IPS-18a (cell line): Measurements from ENCODE around the gene AP3B1.

Experiments used
- H3K27ac ChIP-seq: one replicate; pipeline ENCODE4 v1.5.1; 2013; ENCODE audit warnings: low read length
- H3K27me3 ChIP-seq: one replicate; pipeline ENCODE4 v1.6.1; 2013; ENCODE audit warnings: mild to moderate bottlenecking, low read length; ENCODE audit not compliant: control insufficient read depth, insufficient read depth
- H3K36me3 ChIP-seq: one replicate; pipeline ENCODE4 v1.6.1; 2013; ENCODE audit warnings: low read depth, low read length; ENCODE audit not compliant: control insufficient read depth
- H3K4me1 ChIP-seq: one replicate; pipeline ENCODE4 v1.6.1; 2013; ENCODE audit warnings: low read depth, low read length; ENCODE audit not compliant: control insufficient read depth
- H3K4me3 ChIP-seq: one replicate; pipeline ENCODE4 v1.5.1; 2013; ENCODE audit warnings: low read length
- H3K9ac ChIP-seq: one replicate; pipeline ENCODE4 v1.6.1; 2013; ENCODE audit warnings: mild to moderate bottlenecking, low read length, moderate library complexity
- H3K9me3 ChIP-seq: one replicate; pipeline ENCODE4 v1.6.1; 2013; ENCODE audit warnings: low read depth, low read length; ENCODE audit not compliant: control insufficient read depth

AP3B1 gene

DNA sequence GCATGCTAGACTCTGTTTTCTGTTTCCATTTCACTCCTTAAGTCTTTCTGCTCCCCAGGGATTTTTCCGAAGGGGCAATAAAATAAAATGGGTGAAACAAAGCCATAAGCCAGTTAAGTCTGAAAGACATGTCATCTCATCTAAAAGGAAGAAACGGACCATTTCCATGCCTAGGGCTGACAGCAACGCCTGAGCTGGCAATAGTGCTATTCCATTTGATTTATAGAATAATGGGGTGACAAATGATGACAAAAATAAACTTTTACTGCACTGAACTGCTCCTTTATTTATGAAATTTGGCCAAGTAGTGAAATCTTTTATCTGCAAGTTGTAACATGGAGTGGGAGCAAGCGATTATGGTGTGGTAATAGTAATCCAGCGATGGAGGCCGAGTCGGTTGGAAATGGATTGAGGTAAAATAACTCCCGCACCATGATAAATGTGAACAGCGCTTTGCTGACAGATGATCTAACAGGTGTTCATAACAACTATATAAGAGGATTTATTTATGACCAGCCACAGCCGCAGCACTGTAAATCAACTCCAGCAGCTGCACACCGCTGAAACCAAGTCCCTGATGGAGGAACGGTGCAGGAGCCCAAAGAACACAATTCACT, 298.6 kb downstream of the AP3B1 start:
- no peaks in the 10 kb centered on the region for H3K9me3 ChIP-seq
- H3K27me3 ChIP-seq, result peaks cover 59% of the 10 kb centered on the region
- H3K4me1 ChIP-seq, result peaks cover 32% of the 10 kb centered on the region
- H3K27ac ChIP-seq, result no peak overlapping the region
- H3K9ac ChIP-seq, result no peak overlapping the region
- H3K4me3 ChIP-seq, result no peak overlapping the region
- H3K36me3 ChIP-seq, result no peaks in the 10 kb centered on the region

DNA sequence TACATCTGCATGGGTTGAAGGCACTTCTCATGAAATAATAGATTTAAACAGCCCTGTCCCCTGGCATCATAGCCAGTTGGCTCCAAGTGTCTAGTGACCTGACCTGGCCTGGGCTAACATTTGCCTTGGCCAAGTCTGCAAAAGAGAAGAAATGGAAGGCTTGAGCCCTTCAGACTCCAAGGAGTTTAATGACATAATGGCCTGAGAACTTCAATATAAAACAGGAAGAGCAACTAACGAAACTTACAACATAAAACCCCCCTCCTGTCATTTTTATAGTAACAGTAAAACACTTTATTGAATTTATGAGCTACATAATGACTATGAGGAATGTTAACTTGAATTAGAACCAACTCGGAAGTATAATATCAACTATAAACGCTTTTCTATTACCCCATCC, 299.6 kb downstream of the AP3B1 start:
- H3K27me3 ChIP-seq, result peaks cover 59% of the 10 kb centered on the region
- no peak overlapping the region for H3K27ac ChIP-seq

DNA sequence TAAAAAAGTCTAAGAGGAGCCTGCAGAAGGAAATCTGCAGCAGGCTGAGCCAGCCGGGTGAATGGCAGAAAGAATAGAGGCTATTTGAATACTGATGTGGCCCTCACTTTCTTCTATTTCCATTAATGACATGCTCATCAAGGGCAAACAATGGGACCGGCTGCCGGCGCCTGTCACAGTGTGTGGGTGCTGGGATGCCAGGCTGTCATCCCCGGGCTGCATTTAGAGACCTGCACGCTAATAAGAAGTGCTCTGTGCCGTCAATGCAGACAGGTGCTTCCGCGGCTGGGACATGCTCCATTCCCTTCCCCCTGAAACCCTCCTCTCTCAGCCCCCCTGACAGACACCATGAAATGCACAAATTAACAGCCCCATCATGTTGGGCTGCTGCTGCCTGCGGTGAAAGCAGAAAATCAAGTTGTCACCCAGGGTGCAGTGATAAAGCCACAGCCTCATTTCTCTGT, 300.6 kb downstream of the AP3B1 start:
- no peak overlapping the region for H3K9ac ChIP-seq
- H3K27me3 ChIP-seq, result peaks cover 62% of the 10 kb centered on the region
- no peaks in the 10 kb centered on the region for H3K36me3 ChIP-seq
- H3K4me3 ChIP-seq, result no peak overlapping the region
- H3K4me1 ChIP-seq, result peaks cover 46% of the 10 kb centered on the region
- H3K9me3 ChIP-seq, result no peaks in the 10 kb centered on the region
- no peak overlapping the region for H3K27ac ChIP-seq

More for the DNA sequence above, 299.6 kb downstream of the AP3B1 start:
- no peaks in the 10 kb centered on the region for H3K36me3 ChIP-seq
- peaks cover 42% of the 10 kb centered on the region for H3K4me1 ChIP-seq
- H3K4me3 ChIP-seq, result no peak overlapping the region
- no peaks in the 10 kb centered on the region for H3K9me3 ChIP-seq
- no peak overlapping the region for H3K9ac ChIP-seq

DNA sequence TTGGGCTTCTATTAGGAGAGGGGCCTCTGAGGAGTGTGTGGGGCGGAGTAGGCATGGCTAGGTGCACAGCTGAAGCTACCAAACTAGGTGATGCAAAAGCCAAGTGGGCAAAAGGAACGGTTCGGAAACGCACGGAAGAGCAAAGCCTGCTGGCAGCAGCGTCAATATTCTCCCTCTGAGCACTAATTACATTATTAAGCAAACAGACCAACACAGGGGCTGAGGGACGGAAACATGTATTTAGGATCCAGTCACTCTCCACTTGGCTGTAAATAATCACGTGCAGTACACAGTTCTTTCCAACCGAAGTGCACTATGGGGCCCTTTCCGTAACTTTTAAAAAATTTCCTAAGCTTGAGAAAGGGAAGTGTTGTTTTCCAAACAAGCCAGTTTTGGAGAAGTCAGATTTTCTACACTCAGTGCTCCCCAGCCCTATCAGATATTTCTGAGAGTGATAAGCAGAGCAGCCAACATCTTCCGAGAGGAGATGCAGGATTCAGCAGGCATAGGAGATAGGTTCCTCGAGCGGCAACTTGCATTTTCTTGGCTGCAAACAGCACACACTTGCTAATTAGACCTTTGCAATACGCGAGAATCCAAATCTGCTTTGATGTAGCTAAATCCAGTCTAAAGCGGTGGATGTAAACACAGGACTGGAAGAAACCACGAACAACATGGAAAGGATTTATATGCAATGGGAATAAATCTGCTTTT, 301.2 kb downstream of the AP3B1 start:
- Histone ChIP-seq H3K27me3 (peaks cover 68% of the 10 kb centered on the region), H3K36me3 (no peaks in the 10 kb centered on the region), H3K27ac (no peak overlapping the region), H3K9me3 (no peaks in the 10 kb centered on the region), H3K4me3 (no peak overlapping the region), H3K4me1 (peaks cover 46% of the 10 kb centered on the region), H3K9ac (no peak overlapping the region)

DNA sequence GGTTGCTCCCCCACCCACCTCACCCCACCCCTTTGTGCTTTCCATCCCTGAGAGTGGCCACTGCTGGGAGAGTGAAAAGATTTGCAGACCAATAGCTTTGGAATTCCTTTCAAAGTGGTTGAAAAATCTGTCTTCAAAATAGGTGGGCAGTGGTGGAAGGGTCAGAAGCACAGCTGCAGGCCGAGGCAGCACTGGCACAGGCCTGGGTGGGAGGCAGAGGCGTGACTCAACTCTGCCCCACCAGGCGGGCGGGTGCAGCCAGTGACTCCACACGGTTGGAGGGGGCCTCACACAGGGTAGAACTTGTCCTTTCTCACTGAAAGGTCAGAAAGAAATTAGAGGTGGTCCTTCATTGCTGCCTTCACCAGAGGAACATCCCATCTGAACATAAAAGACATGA, 303.4 kb downstream of the AP3B1 start:
- no peaks in the 10 kb centered on the region for H3K9me3 ChIP-seq
- H3K27me3 ChIP-seq, result peaks cover 60% of the 10 kb centered on the region
- peak overlapping the region; percentile 25 for H3K4me3 ChIP-seq
- H3K4me1 ChIP-seq, result peaks cover 56% of the 10 kb centered on the region
- no peak overlapping the region for H3K27ac ChIP-seq
- no peaks in the 10 kb centered on the region for H3K36me3 ChIP-seq
- no peak overlapping the region for H3K9ac ChIP-seq

DNA sequence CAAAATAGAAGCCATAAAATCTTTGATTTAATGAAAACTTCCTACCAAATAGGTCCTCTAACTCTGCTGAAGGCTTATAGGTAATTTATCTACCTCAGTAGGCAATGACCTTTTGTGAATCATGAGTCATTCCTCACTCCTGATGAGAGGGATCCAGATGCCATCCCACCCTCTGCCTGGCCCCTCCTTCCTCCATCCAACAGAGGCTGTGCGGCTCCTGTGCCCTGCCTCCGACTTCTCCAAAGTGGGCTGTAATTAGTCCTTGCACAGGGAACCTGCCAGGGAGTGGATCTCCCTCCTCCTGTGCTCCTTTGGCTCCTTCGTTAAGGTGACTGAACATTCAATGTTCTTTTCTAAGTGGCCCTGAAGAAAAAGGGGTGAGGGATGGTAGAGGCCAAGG, 304.5 kb downstream of the AP3B1 start:
- H3K36me3 ChIP-seq, result no peaks in the 10 kb centered on the region
- no peak overlapping the region for H3K27ac ChIP-seq
- no peak overlapping the region for H3K9ac ChIP-seq
- H3K4me3 ChIP-seq, result no peak overlapping the region
- no peaks in the 10 kb centered on the region for H3K9me3 ChIP-seq
- peaks cover 49% of the 10 kb centered on the region for H3K27me3 ChIP-seq
- peaks cover 54% of the 10 kb centered on the region for H3K4me1 ChIP-seq

DNA sequence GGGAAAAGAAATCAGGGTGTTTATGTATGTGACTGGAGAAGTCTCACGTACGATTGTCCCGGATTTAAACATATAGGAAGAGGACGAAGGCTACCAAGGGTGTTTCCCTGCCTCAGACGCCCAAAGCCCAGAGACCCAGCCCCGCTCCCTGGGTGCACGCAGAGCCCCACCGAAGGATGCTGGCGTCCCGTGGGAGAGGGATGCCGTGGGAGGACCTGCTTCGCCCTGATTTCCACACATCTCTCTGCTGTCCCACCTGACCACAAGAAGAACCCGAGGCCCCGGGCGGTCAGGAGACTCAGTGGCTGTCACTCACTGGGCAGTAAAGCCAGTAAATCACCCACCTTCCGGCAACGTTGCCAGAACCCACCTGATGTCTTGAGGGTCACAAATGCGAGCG, 306.5 kb downstream of the AP3B1 start:
- no peak overlapping the region for H3K9ac ChIP-seq
- peaks cover 29% of the 10 kb centered on the region for H3K27me3 ChIP-seq
- H3K4me1 ChIP-seq, result peaks cover 46% of the 10 kb centered on the region
- H3K4me3 ChIP-seq, result no peak overlapping the region
- H3K9me3 ChIP-seq, result no peaks in the 10 kb centered on the region
- no peaks in the 10 kb centered on the region for H3K36me3 ChIP-seq
- H3K27ac ChIP-seq, result no peak overlapping the region

DNA sequence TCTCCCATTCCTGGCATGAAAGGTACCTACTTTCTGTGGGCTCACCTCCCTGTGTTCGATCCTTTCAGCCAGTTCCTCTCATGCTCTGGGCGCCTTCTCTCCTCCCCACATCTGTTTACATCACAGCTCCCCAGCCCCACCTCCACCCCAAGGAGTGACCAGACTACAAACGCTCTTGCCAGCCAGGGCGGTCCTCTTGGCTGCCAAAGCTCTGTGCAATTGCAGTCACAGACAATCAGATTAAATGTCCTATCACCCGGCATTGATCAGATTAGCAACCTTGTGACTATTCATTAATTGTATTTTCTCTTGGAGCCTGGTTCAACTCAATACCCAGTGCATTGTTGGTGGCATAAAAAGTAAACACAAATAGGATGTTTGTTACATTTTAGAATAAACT, 307.2 kb downstream of the AP3B1 start:
- H3K36me3 ChIP-seq, result no peaks in the 10 kb centered on the region
- no peaks in the 10 kb centered on the region for H3K9me3 ChIP-seq
- peaks cover 49% of the 10 kb centered on the region for H3K4me1 ChIP-seq
- no peak overlapping the region for H3K27ac ChIP-seq
- no peak overlapping the region for H3K9ac ChIP-seq
- H3K27me3 ChIP-seq, result peaks cover 22% of the 10 kb centered on the region
- no peak overlapping the region for H3K4me3 ChIP-seq

DNA sequence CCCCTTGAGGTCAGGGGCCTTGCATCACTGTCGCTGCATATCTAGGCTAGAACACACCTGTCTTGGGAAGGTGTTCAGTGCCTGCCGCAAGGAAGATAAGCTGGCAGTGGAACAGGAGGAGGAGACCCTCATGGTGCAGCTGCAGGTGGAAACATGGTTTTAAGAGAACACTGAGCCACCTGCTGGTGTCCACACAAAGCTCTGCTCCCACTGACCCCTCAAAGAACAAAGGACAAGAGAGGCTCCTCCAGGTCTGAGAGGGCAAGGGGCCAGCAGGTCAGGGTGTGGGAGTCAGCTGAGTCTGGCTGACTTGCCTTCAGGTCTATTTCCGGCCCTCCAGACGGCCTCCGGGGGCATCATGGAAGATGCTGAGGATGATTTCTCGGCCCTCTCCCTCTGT, 308.2 kb downstream of the AP3B1 start:
- no peak overlapping the region for H3K4me3 ChIP-seq
- no peak overlapping the region for H3K27ac ChIP-seq
- no peaks in the 10 kb centered on the region for H3K36me3 ChIP-seq
- H3K9me3 ChIP-seq, result no peaks in the 10 kb centered on the region
- H3K4me1 ChIP-seq, result peaks cover 44% of the 10 kb centered on the region
- H3K27me3 ChIP-seq, result peaks cover 12% of the 10 kb centered on the region
- no peak overlapping the region for H3K9ac ChIP-seq

DNA sequence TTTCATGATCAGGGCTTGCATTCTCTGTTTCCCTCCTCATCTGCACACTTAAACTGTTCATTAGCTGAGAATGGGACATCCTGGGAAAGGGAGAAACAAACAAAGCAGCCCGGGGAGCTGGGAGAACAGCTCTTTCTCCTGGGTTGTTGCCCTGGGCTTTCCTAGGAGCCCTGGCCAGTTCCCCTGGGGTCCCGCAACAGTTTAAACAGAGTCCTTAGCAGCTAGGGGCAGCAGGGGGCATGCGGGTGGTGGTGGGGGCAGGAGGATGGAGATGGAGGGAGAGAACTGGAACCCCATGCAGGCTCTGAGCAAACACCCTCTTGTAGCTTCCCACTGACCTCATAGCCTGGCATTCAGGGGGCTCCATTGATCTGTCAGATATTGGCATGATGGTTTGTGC, 309.3 kb downstream of the AP3B1 start:
- no peak overlapping the region for H3K9ac ChIP-seq
- peaks cover 34% of the 10 kb centered on the region for H3K4me1 ChIP-seq
- H3K9me3 ChIP-seq, result no peaks in the 10 kb centered on the region
- no peaks in the 10 kb centered on the region for H3K36me3 ChIP-seq
- H3K4me3 ChIP-seq, result no peak overlapping the region
- no peak overlapping the region for H3K27ac ChIP-seq
- H3K27me3 ChIP-seq, result peaks cover 11% of the 10 kb centered on the region

DNA sequence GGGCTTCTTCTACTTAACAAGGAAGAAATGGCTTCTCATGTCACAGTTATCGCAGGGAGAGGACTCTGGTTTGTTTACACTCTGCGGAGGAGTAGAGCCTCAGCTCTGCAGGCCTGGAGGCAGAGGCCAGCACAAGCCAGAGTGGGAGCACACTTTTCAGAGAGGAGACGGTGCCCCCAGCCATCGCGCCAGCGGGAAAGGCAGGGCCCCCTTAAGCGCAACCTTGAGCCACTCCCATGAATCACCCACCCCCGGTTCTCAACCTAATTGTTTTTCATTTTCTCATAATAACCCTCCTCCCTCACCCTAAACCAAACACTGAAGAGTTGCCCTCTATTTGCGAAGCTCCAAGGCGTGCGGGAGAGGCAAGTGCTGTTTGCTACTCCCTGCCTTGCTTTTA, 309.9 kb downstream of the AP3B1 start:
- H3K36me3 ChIP-seq, result no peaks in the 10 kb centered on the region
- H3K9ac ChIP-seq, result no peak overlapping the region
- no peak overlapping the region for H3K4me3 ChIP-seq
- H3K4me1 ChIP-seq, result peaks cover 28% of the 10 kb centered on the region
- no peak overlapping the region for H3K27ac ChIP-seq
- H3K27me3 ChIP-seq, result peaks cover 17% of the 10 kb centered on the region
- no peaks in the 10 kb centered on the region for H3K9me3 ChIP-seq
